HL-60/S4 (cell line): ENCODE data around the gene R3HDM2.

Source experiments
- in situ Hi-C: fragments of 300-500 bp; cut with MboI; formaldehyde crosslinking; loops from 2 replicates; pipeline ENCODE4 v1.14.3; 2022; ENCODE audit warnings: low sequenced_read_pairs

The R3HDM2 gene

DNA sequence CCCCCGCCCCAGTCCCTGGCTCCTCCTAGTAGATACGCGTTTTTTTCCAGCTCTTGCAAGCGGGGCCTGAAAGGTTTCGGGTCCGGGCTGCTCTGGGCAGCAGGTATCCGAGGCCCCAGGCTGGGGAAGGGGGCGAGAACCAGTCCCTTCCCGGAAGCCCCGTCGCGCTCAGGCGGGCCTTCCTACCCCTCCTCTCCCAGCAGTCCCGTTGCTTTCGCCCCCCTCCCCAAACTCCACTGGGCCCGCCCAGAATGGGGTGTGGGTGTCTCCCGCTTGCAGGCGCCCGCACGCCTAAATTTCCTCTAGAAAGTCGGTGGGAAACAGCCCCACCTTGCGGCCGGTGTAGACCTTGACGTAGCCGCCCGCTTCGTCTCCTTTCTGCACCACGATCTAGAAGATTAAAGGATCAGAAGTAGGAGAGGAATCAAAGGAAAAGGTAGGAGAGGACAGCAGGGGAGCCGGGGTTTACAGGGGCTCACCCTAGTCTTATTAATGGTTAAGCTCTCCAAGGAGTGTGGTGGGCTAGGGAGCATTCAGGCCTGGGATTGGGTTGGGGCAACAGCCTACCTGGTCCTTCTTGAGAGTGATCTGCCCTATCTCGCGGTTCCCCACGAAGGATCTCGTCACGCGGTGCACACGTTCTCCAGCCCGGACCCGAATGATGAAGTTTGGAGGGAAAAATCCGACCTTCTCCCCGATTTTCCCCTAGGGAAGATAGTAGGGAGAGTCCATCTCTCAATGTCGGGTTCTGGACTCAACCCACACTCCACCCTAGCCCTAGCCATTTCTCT, 187.1 kb downstream of the R3HDM2 start:
- in situ Hi-C loops: no loop called here

DNA sequence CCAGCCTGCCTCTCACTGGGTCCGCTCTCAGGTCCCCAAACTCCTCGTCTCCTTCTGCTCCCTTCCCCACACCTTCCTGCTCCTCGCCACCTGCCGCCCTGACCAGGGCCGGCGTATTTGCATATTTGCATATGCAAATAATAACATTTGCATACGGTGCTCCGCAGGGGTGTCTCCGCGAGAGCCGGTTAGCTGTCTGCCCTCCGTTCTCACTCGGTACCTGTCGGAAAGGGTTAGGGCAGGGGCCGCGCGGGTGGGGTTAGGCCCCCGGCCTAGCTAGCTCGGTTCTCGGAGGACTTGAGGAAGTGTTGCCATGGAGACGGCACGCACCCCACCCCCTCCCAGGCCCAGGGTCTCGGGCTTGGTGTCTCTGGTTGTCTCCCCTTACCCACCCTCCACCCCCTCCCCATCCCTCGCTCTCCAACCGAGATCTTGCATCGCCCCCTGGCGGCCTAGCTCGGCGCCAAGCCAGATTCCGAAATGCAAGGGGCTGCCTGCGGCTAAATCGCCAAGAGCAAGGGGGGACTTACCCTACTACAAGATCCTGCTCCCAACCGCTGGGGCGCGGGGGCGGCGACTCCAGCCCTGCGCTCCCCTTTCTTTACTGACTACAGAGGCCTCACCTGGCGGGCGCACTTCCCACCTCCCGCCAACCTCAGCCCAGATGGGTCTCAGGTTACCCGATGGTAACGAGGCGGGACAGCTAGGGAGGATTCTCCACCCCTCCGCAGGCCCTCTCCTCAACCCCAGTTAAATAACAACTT, 188.0 kb downstream of the R3HDM2 start:
- in situ Hi-C loops: no loop called here

DNA sequence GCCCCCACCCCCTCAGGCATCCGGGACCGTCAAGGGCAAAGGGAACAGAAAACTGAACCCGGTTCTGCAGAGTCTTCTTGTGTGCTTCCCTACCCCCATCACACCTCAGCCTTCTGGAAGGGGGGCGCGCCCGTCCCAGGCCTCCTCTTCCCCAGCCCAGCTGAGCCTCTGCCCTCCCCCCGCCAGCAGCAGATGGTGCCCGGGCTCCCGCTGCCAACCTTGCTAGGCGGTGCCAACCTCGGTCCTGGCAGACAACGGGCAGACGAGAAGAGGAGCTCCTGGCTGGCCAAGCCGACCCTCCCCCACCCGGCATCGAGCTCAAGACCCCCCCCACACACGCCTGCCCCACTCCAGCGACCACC, 188.5 kb downstream of the R3HDM2 start:
- in situ Hi-C loops: no loop called here

DNA sequence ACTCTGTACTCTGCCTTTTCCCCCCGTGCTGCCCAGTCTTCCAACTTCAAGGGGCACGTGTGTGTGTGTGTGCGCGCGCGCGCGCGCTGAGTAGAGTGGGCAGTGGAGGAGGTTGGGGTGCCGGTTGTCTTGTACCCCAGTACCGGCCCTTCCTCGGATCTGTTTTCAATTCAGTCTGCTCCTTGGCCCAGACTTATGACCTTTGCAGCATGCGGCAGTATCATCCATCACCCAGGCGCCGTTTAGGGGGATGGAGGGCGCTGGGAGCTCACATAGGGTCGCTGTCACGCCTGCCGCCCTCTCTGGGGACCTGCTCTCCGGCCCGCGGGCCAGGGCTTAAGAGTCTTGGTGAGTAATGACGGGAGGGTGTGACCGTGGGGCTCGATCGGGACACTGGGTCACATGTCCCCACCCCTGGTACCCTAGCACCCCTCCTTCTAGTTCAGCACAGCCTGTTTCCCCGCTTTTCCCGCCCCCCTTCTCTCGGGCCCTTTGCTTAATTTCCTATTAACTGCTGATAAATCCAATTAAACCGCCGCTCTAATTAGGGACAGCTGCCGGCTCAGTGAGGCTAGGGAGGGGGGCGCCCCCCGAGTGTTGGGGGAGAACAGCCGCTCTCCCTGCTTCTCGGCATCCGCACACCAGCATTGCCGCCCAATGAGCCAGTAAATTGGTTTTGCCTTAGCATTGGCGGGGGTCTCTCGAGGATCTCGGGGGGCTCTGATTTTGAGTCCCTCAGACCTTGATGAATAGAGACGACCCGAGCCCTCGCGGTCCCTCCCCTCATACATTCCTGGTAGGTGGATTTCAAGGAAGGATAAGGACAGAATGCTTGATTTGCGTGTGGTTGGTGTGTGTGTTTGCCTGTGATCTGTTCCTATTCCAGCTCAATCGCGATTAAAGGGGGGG, 189.2 kb downstream of the R3HDM2 start:
- in situ Hi-C loops: no loop called here

DNA sequence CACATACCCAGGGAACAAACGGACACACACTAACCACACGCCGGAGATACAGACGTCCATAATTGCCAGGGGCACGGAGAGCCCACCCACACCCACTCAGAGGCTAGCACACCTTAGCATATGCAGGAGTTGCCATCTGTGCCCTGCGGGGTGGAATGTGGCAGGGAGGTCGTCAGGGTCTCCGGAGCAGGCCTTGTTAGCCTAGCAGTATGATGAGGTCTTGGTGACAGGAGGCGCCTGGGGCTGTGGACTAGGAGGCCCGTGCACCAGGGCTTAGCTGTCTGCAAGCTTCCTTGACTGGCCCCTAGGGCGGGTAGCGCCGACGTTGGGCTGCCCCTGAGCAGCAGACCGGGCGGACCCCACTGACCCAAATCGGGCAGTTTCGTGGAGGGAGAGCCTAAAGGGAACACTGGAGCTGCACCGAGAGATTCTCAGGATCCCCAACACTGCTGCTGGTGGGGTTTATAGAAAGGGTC, 189.9 kb downstream of the R3HDM2 start:
- in situ Hi-C loops: no loop called here

GRCh38 chr12:57240066-57240921, 190.5 kb downstream of the R3HDM2 start:
- in situ Hi-C loops: no loop called here

DNA sequence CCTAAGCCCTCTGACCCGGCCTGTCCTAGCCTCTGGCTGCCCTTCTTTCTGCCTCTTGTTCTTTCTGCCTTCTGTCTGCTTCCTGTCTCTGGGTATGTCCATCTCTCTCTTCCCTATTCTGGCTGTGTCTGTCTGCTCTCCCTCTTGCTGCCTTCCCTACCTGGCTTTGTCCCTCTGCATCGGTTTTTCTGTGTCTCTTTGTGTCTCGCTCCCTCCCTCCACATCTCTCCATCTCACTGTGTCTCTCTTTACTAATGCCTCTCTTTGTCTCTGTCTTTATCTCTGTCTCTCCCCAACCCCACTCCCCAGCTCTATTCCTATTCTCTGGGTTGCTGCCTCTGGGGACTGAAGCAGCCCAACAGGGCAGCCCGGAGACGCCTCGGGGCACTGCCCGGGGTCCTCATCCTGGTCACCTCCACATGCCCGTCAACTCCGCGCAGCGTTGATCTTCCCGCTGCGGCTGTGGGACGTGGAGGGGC, 191.2 kb downstream of the R3HDM2 start:
- in situ Hi-C loops: no loop called here

DNA sequence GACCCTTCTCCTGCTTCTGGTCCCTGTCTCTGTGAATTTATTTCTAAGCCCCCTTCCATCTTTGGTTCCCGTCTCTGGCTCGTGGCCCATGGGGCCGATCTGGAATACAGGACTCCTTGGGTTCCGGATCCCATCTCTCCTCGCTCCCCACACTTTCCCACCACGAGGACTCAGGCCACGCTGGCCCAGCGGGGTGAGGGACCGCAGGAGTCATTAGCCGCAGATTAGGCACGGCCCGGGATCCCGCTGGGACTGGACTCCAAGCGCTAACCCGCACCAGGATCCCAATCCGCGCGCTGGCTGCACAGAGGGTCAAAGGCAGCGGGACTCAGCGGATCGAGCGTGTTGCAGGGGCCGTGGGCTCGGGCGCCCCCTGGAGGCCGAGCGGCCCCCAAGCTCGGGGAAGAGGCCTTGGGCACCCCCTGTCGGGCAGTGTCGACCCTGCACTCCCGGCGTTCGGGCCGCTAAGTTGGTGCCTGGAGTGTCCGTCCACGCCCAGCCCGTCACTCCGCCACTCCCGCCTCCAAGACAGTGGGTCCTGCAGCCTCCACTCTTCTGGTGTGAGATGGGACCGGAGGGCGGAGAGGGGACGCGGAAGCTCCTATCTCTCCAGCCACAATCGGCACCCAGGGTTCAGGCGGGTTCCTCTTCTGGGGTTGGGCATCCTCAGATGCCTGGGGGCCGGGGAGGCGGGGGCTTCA, 191.8 kb downstream of the R3HDM2 start:
- in situ Hi-C loops: no loop called here

DNA sequence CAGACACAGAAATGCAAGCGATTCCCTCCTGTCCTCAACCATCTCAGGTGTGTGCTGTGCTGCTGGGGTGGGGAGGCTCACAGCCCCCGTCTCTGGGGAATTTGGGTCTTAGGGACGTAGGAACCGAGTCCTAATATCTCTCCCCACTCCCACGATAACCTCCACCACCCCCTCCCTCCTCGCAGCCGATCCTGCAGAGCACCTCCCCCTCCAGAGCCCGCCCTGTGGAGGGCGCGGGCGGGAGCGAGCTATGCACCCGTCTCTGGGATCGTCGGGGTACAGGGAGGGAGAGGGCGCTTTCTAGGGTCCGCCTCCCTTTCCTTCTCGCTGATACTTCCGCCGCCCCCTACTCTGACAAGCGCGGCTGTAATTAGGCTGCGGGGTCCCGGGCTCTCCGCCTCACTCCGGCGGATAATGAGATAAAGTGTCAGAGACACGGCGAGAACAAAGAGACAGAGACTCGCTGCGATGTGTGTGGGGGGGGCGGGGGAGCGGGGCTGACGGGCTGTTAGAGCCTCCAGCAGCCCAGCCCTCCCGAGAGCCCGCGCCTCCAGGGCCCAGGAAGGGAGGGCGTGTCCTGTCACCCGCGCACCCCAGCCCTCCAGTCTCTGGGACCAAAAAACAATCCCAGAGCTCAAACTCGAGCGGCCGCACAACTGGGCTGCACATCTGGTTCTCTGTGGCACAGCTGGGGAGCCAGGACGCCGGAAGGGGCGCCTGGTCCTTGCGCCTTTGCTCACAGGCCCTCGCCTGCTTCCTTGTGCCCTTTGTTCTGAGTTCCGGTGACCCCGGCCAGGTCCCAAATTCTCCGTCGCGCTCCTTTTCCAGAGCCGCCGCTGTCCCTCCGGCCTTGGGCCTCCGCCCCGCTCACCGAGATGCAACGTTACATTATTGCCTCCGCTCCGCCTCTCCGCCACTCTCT, 192.7 kb downstream of the R3HDM2 start:
- in situ Hi-C loops: no loop called here

- in situ Hi-C loops: no loop called here
These were observed 193.3 kb downstream of the R3HDM2 start for GRCh38 chr12:57237596-57237931.

DNA sequence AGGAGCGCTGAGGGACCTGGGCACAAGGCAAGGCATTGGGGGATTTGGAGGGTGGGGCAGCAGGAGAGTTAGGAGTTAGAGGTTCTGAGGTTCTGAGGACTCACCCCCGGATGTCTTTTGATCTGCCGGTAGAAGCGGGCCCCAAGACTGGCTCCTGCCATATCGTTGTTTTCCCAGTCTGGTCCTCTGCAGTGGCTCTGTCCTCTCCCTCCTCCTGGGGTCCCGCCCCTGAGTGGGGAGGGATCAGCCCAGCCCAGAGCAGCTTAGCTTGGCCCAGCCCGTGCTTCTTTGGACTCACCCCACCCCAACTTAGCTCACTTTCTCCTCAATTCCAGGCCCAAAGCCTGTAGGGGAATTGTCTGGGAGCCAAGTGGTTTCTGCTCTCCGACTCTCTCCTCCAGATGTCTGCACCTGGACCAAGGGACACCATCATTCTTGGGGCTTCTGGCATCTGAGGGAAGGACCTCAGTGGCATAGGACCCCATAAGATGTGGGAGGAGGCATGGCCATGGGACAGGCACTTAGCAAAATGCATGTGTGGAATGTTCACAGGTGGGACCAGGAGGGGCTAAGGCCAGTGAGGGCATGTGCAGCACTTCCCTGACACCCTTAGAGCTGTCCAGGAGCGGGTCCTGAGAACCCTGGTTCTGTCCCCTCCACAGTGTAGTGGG, 193.8 kb downstream of the R3HDM2 start:
- in situ Hi-C loops: no loop called here

DNA sequence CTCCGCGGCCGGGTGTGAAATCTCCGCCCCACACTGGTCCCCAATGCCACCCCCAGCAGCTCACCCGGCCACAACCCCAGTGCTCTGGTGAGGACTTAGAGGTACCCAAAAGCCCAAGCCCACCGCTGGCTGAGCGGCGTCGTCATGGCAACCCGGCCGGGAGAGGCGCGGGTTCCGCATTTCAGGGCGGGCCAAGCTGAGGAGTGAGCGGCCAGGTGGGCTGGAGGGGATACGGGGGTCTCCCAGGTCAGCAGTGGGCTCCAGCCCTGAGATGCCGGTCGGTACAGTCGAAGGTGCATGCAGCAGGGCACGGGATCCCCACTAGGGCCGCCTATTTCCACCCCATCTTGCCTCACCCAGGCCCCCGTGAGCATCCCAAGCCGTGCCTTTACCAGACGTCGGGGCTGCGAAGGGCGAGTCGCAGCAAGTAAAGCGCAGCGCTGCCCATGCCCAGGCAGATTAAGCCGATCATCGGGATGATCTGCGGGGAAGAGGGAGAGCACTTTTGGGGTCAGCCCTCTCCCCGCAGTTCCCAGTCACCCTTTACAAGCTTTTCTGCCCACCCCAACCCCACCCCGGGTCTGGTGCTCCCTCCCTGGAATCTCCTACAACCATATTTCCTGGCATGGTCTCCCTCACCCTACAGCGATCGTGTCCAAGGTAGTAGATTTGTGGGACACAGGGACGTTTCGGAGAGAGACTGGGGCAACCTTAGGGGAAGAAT, 194.5 kb downstream of the R3HDM2 start:
- in situ Hi-C loops: no loop called here

- in situ Hi-C loops: no loop called here
These were observed 195.1 kb downstream of the R3HDM2 start for GRCh38 chr12:57235728-57236131.

DNA sequence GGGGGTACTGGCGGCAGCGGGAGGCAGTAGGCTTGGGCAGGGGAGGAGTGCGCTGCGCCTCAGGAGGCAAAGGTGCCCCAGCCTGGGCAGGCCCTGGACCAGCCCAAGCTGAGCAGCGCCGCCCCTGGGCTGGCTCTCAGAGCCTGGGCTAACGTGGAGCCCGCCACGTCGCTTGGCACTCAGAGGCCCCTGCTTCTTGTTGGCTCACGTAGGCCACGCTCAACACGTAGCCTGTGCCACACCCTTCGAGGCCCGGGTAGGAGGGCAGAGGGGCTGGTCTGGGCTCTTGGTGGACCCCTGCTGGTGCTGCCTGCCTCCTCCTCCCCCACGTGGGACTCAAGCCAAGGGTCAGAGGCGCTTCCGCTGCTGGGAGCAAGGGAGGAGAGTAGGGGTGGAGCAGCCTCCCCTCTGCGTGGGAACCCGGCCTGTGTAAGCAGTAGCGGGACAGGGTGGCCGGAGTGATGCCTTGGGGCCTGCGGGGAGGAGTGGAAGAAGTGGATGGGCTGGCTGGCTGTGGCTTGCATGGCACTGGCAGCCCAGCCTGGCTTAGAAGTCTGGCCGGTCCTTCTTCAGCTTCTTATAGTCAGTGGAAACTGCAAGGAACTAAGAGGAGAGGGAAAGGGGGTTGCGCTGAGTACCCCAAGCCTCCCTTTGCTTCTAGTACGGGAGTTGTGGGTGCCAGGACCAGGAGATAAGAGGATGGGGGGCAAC, 195.7 kb downstream of the R3HDM2 start:
- in situ Hi-C loops: no loop called here

GRCh38 chr12:57234571-57235016, 196.2 kb downstream of the R3HDM2 start:
- in situ Hi-C loops: no loop called here

DNA sequence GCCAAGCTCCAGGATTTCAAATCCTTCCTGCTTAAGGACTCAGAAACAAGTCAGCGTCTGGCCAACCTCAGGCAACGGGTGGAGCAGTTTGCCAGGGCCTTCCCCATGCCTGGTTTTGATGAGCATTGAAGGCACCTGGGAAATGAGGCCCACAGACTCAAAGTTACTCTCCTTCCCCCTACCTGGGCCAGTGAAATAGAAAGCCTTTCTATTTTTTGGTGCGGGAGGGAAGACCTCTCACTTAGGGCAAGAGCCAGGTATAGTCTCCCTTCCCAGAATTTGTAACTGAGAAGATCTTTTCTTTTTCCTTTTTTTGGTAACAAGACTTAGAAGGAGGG, 196.6 kb downstream of the R3HDM2 start:
- in situ Hi-C loops: no loop called here
